Measurements from ENCODE around the gene OPCML.

GRCh38 chr11:132839236-132839945 is 692.9 kb downstream of the OPCML start:
- TF ChIP-seq EZH2 (IDR thresholded peaks at IDR 0.05; ENCODE audit: low read length) (no peak), CTCF (optimal IDR thresholded peaks at IDR 0.05 in 1 of 3, IDR thresholded peaks at IDR 0.05 in 1 of 3, conservative IDR thresholded peaks at IDR 0.05 in 1 of 3; ENCODE audit: extremely low read depth in 1 of 3, insufficient read depth in 2 of 3, low read length in 3 of 3) (no peak)

All from keratinocyte (primary cell).